Stimulated activated CD4-positive, alpha-beta T cell treated with anti-CD3 and anti-CD28 coated beads, Interleukin-12 subunit alpha, Interleukin-12 subunit beta, amount 100 ng/mL, for 48 hours (primary cell): Measurements from ENCODE around the gene MFSD1.
"Not testable (repeated sequence)": the region's sequence is repeated elsewhere in the genome, so short reads cannot be mapped to it uniquely, and the experiment has no call there.

Source experiments
- DNase-seq, 3 donors: peaks; one replicate each; pipeline ENCODE4 v3.0.0-alpha.2; 2020; ENCODE audit warnings: low read depth in 2 of 3, low spot score in 1 of 3

The MFSD1 gene

DNA sequence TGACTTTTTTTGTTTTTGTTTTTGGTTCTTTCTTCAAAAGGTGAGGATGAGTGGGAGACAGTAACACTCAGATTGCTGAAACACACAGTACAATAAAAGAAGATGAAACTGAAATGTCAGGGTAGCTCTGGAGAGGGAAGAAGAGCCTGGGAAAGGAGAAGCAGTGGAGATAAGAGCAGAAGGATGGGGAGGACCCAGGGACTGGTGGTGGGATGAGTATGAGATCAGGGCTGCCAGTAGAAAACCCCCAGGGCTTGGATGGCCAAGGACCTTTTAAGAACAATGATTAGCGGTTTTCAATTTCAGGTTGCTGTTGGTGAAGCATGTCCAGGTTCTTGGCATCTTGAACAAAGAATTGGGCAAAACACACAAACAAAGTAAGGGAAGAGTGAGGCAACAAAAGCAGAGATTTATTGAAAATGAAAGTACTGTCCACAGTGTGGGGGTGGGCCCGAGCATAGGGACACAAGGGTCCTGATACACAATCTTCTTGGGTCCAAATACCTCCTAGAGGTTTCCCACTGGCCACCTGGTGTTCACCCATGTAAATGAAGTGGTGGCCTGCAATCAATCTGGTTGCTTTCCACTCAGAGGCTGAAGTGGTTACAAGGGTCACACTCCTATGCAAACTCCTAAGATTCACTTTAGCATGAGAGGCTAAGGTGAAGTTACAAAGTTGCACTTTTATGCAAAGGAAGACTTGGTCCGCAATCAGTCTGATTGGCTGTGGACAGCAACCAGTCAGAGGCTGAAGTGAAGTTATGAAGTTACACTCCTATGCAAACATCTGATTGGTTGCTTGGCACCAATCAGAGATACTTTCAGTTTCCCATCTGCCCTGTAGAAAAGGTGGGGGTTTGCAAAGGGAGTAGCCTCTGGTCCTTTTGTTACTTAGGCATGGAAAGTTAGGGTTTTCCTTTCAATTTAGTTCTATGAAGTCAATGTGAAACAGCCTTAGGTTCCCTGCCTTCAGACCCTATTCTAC lies 26.1 kb upstream of the MFSD1 start:
- DNase-seq: no peak

DNA sequence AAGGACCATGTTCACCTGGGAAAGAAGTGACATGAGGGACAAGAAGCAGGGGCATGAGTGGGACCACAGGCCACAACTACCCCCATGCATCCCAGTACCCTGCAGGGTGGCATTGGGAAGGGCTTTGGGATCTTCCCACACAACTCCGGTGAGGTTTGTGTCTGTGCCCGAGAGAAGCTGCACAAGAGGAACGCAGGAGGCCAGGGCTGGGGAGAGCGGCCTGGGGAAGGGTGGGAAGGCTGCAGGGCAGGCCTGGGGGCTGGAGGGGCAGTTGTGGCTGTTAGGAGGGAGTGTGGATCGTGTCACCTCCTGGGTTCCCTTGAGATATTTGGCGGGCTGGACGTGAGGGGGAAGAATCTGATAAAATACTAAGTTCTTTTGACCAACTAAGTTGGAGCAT lies 25.3 kb upstream of the MFSD1 start:
- no peak for DNase-seq

- DNase-seq: no peak
These were observed 24.5 kb upstream of the MFSD1 start for GRCh38 chr3:158777161-158777873.

GRCh38 chr3:158780766-158781165 lies 21.1 kb upstream of the MFSD1 start:
- DNase-seq: no peak

DNA sequence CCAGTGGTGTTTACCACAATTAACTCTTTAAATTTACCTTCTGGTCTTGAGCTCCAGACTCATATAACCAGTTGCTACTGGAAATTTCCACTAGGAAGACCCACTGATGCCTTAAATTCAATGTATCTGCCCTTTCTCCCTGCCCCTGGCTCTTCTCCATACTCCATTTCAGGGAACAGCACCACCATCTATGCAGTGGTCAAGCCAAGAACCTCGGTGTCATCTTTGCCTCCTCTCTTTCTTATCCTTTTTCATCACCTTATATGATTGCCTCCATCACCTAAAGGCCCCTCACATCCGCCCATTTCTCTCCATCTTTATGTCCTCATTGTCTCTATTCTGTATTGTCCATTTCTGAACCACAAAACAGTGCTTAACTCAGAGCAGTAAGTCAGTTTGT lies 20.7 kb upstream of the MFSD1 start:
- no peak for DNase-seq

GRCh38 chr3:158781849-158782248 lies 20.0 kb upstream of the MFSD1 start:
- DNase-seq: no peak

DNA sequence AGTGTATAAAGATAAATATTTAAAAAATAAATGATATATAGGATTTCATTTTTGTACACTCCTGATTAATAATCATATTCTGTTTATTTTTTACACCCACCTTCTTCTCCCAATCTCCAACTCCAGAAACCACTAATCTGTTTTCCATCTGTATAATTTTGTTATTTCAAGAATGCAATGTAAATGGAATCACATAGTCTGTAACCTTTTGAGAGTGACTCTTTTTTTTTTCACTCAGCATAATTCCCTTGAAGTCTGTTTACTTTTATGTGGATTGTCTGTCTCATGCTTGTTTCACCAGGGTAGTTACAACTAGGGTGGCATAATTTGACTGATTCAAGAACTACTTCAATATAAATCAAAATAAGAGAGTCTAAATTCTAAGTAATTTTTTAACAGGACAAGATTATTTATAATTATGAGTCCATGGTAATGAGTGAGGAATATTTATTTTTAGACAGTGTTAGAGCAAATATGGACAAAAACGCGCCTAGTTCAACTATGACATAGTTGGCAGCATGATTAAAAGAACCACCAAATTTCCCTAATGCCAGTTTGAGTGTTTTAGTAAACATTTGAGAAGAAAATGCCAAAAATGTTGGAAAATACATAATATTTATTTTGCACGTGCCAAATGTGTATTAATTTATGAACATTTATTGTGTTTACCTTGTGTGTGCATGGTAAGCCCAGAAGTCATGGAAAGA lies 19.4 kb upstream of the MFSD1 start:
- DNase-seq: no peak

DNA sequence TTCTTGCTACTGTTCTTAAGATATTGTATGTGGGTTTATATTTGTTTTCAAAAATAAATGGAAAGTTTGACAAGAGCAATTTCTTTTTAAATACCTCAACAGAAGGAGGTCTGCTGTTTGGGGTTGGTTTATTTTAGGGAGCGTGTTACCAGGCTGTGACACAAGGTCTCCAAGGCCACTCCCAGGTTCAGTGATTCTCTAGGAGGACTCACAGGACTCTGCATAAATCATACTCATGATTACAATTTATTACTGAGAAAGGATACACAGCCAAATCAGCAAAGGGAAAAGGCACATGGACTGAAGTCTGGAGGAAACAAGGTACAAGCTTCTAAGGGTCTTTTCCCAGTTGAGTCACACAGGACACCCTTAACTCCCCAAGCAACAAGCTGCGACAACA lies 18.8 kb upstream of the MFSD1 start:
- no peak for DNase-seq

- no peak for DNase-seq
These were observed 15.9 kb upstream of the MFSD1 start for GRCh38 chr3:158785972-158786371.

GRCh38 chr3:158788446-158788845 lies 13.4 kb upstream of the MFSD1 start:
- no peak for DNase-seq

- DNase-seq: no peak
These were observed 12.3 kb upstream of the MFSD1 start for GRCh38 chr3:158789592-158789991.

GRCh38 chr3:158790901-158791589 lies 10.8 kb upstream of the MFSD1 start:
- DNase-seq: peak in 1 of 3 donors; percentile 45

GRCh38 chr3:158791590-158791920 lies 10.3 kb upstream of the MFSD1 start:
- not testable (repeated sequence) for DNase-seq

DNA sequence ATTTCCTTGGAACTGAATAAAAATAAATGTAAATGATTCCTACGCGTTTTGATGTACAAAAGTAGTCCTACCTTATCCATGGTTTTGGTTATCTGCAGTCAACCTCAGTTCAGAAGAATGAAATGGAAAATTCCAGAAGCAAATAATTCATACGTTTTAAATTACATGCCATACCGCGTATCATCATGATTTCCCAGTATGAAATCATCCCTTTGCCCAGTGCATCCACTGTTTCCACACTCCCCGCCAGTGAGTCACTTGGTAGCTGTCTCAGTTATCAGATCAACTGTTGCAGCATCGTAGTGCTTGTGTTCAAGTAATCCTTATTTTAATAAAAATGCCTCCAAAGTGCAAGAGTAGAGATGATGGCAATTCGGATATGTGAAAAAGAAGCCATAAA lies 9.1 kb upstream of the MFSD1 start:
- no peak for DNase-seq

DNA sequence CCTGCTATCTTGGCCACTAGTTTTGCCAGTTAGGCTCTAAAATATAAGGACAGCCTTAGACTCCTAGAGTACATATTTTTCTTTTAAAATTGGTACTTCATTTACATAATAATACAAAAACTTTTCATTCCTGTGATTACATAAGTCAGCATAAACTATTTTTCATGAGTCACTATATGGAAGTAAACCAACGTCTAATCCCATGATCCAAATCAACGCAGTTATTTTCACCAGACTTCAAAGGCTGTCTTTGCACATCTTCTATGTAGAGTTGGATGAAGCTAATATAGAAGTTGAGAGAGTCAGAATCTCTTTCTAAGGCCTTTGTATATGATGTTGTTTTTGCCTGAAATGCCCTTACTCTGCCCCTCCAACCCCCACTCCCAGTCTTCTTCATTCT lies 7.6 kb upstream of the MFSD1 start:
- no peak for DNase-seq

GRCh38 chr3:158794936-158795518 lies 6.8 kb upstream of the MFSD1 start:
- no peak for DNase-seq

DNA sequence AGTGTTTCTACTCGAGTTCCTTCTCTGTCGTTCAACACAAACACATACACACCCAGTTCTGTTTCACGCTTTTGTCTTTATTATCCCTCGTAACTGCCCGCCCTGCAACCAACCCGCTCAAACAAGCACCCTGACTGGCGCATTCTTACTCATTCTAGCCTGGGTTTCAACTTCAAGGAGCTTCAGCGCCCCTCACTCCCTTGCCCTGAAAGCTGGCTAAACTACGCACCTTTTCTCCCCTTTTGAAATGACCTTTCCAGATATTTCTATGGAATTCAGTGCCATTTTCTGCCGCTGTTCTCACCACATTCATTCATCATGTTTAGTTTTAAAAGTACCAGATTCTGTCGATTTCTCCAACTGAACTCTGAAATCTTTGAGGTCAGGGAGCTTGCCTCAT lies 653 bp upstream of the MFSD1 start:
- no peak for DNase-seq

DNA sequence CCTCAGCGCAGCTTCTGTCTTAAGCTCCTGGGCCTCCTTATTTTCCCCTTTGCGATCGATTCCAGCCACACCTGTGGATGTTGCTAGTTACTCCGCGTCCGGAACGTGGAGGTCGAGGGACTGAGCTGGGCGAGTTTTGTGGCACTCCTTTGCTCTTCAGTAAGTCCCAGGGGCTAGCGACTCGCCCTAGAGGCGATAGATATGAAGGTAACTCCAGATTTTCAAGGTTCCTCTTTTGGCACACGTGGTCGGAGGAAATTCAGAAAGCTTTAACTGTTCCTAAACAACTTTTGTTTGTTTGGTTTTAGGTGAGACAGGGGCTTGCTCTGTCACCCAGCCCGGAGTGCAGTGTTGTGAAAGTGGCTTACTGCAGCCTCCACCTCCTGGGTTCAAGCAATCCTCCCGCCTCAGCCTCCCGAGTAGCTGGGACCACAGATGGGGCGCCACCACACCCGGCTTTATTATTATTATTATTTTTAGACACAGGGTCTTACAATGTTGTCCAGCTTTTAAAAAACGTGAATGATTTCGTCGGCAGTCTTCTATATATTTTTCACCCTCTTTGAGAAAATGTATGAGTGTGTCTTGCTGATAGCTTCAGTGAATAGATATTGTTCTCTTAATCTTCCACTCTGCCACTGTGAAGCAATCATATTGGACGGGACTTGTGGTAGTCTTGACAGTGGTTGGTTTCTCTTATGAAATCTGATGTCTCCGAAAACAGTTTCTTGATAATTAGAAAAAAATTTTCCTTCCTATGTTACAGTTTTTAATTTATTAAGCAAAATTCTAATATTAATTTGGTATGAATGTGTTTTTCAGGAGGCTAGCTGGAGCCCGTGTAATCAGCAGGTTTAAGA lies 785 bp downstream of the MFSD1 start:
- DNase-seq: peak in 1 of 3 donors; percentile 5

- no peak for DNase-seq
These were observed 2.6 kb downstream of the MFSD1 start for GRCh38 chr3:158804441-158804840.

- DNase-seq: no peak
These were observed 6.8 kb downstream of the MFSD1 start for GRCh38 chr3:158808697-158809096.
